ENCODE data around the gene ZNF789.
"Not testable (repeated sequence)": the region's sequence is repeated elsewhere in the genome, so short reads cannot be mapped to it uniquely, and the experiment has no call there.

Gene ZNF789

GRCh38 chr7:99472561-99473314 lies at the start of gene ZNF789:
ZNF789 (plus strand) TSS chr7:99472890; CDS start chr7:99476457, 3,567 bp downstream.
- peak; percentile 98 for DNase-seq (ENCODE audit: low read depth)

- no peak for DNase-seq (ENCODE audit: low read depth)
Observed at GRCh38 chr7:99424932-99425730, 47.6 kb upstream of the ZNF789 start.

GRCh38 chr7:99428972-99429566 lies 43.6 kb upstream of the ZNF789 start:
- DNase-seq (ENCODE audit: low read depth), result no peak

- DNase-seq (ENCODE audit: low read depth), result no peak
Observed at GRCh38 chr7:99429756-99430155, 42.9 kb upstream of the ZNF789 start.

- DNase-seq (ENCODE audit: low read depth), result not testable (repeated sequence)
Observed at GRCh38 chr7:99431756-99432540, 40.7 kb upstream of the ZNF789 start.

DNA sequence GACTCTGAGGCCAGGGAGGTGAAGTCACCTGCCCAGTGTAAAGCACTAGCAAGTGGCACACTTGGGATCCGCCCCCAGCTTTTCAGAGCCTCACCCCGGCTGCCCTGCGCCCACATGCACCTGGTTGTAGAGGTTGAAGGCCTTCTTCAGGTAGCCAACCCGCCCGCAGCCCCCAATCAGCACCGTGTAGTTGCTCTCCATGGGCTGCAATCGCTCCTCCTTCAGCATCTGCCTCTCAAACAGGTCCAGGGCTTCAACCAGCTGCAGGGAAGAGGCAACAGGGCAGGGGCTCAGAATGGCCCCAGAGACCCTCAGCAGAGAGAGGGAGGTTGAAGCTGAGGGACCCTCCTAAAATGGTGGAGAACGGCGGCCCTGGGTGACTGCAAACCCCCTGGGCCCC lies 39.5 kb upstream of the ZNF789 start:
- DNase-seq (ENCODE audit: low read depth), result no peak

DNA sequence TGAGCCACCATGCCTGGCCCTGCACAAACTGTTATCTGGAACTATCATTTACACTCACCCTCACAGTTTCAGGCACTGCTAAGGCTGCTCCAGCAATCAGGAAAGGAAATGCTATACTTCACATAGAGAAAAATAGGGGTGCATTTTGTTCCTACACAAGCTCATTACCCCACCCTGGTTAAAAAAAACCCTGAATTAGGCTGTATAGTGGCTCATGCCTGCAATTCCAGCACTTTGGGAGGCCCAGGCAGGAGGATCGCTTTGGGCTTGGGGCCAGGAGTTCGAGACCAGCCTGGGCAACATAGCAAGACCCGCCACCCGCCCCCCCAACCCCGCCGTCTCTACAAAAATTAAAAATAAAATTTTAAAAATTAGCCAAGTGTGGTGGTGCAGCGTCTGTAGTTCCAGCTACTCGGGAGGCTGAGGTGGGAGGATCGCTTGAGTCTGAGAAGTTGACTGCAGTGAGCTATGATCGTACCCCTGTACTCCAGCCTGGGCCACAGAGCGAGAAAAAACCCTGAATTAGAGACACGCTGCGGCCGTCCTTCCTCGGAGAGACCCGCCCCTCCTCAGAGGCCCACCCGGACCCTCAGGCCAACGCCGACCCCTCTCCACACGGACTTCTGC lies 34.6 kb upstream of the ZNF789 start:
- no peak for DNase-seq (ENCODE audit: low read depth)

DNA sequence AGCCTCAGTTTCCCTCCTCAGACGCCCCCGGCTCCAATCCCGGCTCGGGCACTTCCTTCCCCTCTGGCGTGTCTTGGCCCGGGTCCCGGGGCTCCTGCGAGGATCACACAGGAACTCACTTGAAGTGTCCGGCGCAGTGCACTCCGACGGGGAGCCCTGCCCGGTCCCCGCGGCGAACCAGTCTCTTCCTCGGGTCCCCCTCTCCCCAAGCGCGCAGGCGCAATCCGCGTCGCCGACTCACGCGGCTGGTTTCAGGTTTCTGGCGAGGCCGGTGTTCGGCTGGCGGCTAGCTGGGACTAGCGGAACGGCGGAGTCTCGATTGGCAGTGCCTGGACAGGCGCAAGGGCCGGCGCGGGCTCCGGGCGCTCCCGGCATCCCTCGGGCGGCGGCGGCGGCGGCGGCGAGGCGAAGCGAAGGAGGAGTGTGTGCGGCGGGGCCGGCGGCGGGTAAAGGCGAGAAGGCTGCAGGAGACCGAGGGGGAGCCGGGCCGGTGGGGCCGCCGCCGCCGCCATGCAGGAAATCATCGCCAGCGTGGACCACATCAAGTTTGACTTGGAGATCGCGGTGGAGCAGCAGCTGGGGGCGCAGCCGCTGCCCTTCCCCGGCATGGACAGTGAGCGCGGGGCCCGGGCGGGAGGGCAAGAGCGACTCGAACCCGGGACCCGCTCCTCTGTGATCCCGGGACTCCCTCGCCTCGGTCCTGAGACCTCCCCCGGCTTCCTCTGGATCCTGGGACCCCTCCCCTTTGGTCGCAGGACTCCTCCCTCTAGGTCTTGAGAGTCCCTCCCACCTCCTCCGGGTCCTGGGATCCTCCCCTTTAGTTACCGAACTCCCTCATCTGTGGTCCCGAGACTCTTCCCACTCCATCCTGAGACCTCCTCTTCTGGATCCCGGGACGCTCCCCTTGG lies 33.9 kb upstream of the ZNF789 start, which contains the start of the genes CPSF4 and PTCD1:
CPSF4 (plus strand) TSS at position 371 of the 908 bp plus-strand sequence; CDS start at position 511, 140 bp downstream.
PTCD1 (minus strand) TSS at position 226 of the 908 bp plus-strand sequence. CDS start 3,556 bp downstream, outside the sequence.
- DNase-seq (ENCODE audit: low read depth), result peak; percentile 88

DNA sequence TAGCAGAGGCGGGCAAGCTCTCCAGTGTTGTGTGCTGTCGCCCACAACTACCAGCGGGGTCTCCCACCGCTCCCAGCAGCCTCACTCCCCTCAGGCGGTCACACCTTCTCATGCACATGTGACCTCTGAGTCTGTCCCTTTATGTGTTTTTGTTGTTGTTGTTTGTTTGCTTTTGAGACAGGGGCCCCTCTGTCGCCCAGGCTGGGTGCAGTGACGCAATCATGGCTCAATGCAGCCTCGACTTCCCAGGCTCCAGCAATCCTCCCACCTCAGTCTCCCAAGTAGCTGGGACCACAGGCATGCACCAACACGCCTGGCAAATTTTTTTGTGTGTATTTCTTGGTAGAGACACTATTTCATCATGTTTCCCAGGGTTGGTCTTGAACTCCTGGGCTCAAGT lies 32.5 kb upstream of the ZNF789 start:
- no peak for DNase-seq (ENCODE audit: low read depth)

DNA sequence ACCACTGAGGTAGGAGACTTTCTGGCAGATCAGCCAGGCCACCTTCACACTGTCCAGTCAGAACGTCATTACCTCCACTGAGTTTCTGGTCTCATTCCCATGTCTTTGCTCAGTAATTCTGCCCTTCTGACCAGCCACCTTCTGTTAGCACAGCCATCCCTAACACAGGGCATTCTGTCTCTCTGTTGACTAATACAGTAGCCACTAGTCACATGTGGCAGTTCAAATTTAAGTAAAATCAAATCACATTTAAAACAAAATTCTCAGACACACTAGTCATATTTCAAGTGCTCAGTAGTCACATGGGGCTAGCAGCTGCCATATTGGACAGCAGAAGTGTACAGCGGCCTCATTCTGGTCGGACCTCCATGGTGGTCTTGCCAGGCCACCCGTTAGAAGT lies 26.6 kb upstream of the ZNF789 start:
- no peak for DNase-seq (ENCODE audit: low read depth)

- DNase-seq (ENCODE audit: low read depth), result no peak
Observed at GRCh38 chr7:99447943-99448342, 24.7 kb upstream of the ZNF789 start.

- DNase-seq (ENCODE audit: low read depth), result no peak
Observed at GRCh38 chr7:99448855-99449254, 23.8 kb upstream of the ZNF789 start.

GRCh38 chr7:99449326-99449725 lies 23.4 kb upstream of the ZNF789 start:
- no peak for DNase-seq (ENCODE audit: low read depth)

- no peak for DNase-seq (ENCODE audit: low read depth)
Observed at GRCh38 chr7:99451936-99452335, 20.8 kb upstream of the ZNF789 start.

GRCh38 chr7:99452541-99452940 lies 20.1 kb upstream of the ZNF789 start:
- no peak for DNase-seq (ENCODE audit: low read depth)

- no peak for DNase-seq (ENCODE audit: low read depth)
Observed at GRCh38 chr7:99453105-99453504, 19.6 kb upstream of the ZNF789 start.

GRCh38 chr7:99455874-99456273 lies 16.8 kb upstream of the ZNF789 start:
- no peak for DNase-seq (ENCODE audit: low read depth)

- no peak for DNase-seq (ENCODE audit: low read depth)
Observed at GRCh38 chr7:99456288-99456687, 16.4 kb upstream of the ZNF789 start.

- no peak for DNase-seq (ENCODE audit: low read depth)
Observed at GRCh38 chr7:99457050-99457649, 15.5 kb upstream of the ZNF789 start.

Data from stimulated activated CD8-positive, alpha-beta memory T cell treated with anti-CD3 and anti-CD28 coated beads, Interleukin-4, amount 100 ng/mL, for 24 hours (primary cell).